ENCODE data around the gene TRPV6. TPM values are rescaled to one million over a fixed set of nuclear protein-coding genes. Genes with fewer than 3 reads are reported as not detected.

The TRPV6 gene
- total RNA-seq, 2 experiments from 2014 or later = not detected

DNA sequence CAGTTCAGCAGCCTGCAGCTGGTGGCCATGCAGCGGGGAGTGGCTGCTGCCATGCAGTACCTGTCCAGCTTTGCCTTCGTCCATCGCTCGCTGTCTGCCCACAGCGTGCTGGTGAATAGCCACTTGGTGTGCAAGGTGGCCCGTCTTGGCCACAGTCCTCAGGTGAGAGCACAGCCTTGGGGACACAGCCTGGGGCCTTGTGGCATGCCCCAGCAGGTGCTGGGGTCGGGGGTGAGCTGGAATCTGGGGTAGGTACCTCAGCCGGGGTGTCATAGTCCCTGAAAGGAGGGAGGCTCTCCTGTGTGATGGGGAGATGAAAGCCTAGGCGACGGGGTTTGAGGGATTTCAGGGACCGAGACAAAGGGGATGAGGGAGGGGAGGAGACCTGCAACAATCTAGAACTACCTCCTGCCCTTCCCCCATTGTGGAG is 16.5 kb downstream of the TRPV6 start:
- ATAC-seq (no peak), DNase-seq (no peak)
- intact Hi-C loops (cut with micrococcal nuclease) = no loop called here
- CTCF ChIA-PET = interaction anchor here (0.6 to 5.7 kb wide), 2 partner anchors 12 to 408 kb away, joined by 3 to 27 read pairs; no protein-coding TSS in a partner anchor
- Mint-ChIP-seq H3K36me3 (ENCODE audit: low read depth) (no peaks in the 10 kb centered on the region), H3K4me3 (no peak overlapping the region), H3K4me1 (ENCODE audit: low read depth) (no peaks in the 10 kb centered on the region), H3K27ac (no peak overlapping the region), H3K27me3 (no peaks in the 10 kb centered on the region), H3K9me3 (no peaks in the 10 kb centered on the region)
- POLR2A ChIA-PET = no interaction called here
- TF ChIP-seq, protein P1, sequence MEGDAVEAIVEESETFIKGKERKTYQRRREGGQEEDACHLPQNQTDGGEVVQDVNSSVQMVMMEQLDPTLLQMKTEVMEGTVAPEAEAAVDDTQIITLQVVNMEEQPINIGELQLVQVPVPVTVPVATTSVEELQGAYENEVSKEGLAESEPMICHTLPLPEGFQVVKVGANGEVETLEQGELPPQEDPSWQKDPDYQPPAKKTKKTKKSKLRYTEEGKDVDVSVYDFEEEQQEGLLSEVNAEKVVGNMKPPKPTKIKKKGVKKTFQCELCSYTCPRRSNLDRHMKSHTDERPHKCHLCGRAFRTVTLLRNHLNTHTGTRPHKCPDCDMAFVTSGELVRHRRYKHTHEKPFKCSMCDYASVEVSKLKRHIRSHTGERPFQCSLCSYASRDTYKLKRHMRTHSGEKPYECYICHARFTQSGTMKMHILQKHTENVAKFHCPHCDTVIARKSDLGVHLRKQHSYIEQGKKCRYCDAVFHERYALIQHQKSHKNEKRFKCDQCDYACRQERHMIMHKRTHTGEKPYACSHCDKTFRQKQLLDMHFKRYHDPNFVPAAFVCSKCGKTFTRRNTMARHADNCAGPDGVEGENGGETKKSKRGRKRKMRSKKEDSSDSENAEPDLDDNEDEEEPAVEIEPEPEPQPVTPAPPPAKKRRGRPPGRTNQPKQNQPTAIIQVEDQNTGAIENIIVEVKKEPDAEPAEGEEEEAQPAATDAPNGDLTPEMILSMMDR (IDR thresholded peaks at IDR 0.05) = no peak

DNA sequence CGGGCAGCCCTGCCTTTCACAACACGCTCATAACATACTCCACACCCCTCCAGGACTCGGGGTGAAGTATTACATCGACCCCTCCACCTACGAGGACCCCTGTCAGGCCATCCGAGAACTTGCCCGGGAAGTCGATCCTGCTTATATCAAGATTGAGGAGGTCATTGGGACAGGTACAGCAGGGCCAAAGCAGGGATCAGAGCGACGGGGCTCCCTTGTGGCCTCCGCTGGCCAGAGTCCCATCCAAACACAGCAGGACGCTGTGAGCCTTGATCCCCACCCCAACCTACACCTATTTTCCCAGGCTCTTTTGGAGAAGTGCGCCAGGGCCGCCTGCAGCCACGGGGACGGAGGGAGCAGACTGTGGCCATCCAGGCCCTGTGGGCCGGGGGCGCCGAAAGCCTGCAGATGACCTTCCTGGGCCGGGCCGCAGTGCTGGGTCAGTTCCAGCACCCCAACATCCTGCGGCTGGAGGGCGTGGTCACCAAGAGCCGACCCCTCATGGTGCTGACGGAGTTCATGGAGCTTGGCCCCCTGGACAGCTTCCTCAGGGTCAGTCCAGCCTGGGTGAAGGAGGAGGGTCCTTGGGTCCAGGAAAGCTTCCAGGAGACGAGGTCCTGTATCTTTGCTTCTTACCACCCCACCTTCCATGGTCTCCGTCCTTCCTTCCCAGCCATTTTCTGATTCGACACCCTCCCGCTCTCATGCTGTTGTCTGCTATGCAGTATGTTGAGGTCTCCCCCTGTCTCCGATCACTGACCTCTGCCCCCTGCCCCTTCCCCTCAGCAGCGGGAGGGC is 17.2 kb downstream of the TRPV6 start:
- Mint-ChIP-seq H3K9me3 (no peaks in the 10 kb centered on the region), H3K36me3 (ENCODE audit: low read depth) (no peaks in the 10 kb centered on the region), H3K4me3 (no peak overlapping the region), H3K27ac (no peak overlapping the region), H3K4me1 (ENCODE audit: low read depth) (no peaks in the 10 kb centered on the region), H3K27me3 (no peaks in the 10 kb centered on the region)
- ChIA-PET CTCF (interaction anchor here (0.6 to 5.7 kb wide), 2 partner anchors 13 to 407 kb away, joined by 3 to 27 read pairs; no protein-coding TSS in a partner anchor), POLR2A (no interaction called here)
- TF ChIP-seq, protein P1 (IDR thresholded peaks at IDR 0.05) = no peak
- ATAC-seq = no peak
- no peak for DNase-seq
- intact Hi-C loops (cut with micrococcal nuclease) = no loop called here

DNA sequence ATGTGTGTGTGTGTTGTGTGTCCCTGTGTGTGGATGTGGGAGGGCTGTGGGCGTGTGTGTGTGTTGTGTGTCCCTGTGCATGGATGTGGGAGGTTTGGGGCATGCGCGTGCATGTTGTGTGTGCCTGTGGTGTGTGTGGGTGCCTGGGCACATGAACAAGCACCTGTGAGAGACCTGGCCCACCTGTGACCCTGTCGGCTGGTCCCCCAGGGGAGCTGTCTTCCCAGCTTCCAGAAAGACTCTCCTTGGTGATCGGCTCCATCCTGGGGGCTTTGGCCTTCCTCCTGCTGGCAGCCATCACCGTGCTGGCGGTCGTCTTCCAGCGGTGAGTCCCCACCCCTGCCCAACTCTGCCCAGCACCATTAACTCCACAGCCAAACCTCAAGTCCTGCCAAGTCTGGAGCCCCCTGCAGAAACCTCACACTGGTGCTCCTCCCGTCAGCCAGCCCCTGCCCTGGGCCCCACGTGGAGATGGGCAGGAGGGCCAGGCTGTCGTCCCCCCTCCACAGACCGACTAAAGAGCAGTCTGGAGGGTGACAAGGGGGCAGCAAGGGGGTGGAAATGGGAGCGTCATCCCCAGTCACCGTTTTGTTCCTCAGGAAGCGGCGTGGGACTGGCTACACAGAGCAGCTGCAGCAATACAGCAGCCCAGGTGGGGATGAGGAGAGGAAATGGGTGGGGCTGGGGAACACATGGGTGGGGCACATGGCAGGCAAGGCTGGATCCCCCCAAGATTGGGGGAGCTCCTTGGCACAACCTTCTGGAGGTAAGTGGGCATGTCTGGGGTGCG is 18.0 kb downstream of the TRPV6 start:
- CTCF ChIA-PET = no interaction called here
- no peak for DNase-seq
- Mint-ChIP-seq H3K4me1 (ENCODE audit: low read depth) (no peaks in the 10 kb centered on the region), H3K27ac (no peak overlapping the region), H3K4me3 (no peak overlapping the region), H3K9me3 (no peaks in the 10 kb centered on the region), H3K27me3 (no peaks in the 10 kb centered on the region), H3K36me3 (ENCODE audit: low read depth) (no peaks in the 10 kb centered on the region)
- intact Hi-C loops (cut with micrococcal nuclease) = no loop called here
- POLR2A ChIA-PET = no interaction called here
- TF ChIP-seq, protein P1 (IDR thresholded peaks at IDR 0.05) = no peak
- no peak for ATAC-seq

DNA sequence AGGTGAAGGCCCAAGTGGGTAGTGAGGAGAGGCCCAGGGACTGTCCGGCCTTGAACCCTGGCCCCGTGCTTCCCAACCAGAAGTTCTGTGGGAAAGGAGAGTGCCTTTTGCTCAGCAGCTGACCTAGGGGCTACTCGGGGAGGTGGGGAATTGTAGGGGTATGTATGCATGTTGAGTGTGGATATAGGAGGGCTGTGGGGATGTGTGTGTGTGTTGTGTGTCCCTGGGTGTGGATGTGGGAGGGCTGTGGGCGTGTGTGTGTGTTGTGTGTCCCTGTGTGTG is 18.5 kb downstream of the TRPV6 start:
- no peaks in the 10 kb centered on the region for H3K27me3 Mint-ChIP-seq
- no peaks in the 10 kb centered on the region for H3K4me1 Mint-ChIP-seq (ENCODE audit: low read depth)
- ATAC-seq = no peak
- no peaks in the 10 kb centered on the region for H3K36me3 Mint-ChIP-seq (ENCODE audit: low read depth)
- no peak for DNase-seq
- no peaks in the 10 kb centered on the region for H3K9me3 Mint-ChIP-seq
- H3K4me3 Mint-ChIP-seq = no peak overlapping the region
- no peak overlapping the region for H3K27ac Mint-ChIP-seq
- intact Hi-C loops (cut with micrococcal nuclease) = no loop called here
- POLR2A ChIA-PET = no interaction called here
- CTCF ChIA-PET = interaction anchor here (1.3 to 1.5 kb wide), 3 partner anchors 9 to 508 kb away, joined by 3 to 8 read pairs (median 5); no protein-coding TSS in a partner anchor
- TF ChIP-seq, protein P1 (IDR thresholded peaks at IDR 0.05) = no peak
